ENCODE data around the gene DMGDH. TPM values are rescaled to one million over a fixed set of nuclear protein-coding genes. Genes with fewer than 3 reads are reported as not detected.

DMGDH gene
- total RNA-seq, 1 donor from 2014 or later = 0.78 TPM

DNA sequence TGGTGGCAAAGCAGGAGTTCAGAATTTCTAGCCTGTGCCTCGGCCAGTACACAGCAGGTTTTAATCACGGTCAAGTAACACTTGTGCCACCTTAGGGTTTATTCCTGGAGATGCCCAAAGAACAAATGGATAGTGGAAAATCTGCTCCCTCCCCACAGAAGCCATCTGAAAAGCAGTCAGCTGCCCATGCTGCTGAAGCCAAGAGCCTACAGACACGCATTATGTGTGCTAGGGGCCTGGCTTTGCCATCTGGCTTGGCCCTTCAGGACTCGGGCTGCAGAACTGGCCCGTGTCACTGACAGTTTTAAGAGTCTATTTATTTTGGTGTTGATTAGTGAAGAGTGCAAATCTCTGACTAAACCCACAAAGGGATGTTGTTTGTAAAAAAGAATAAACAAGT, 95.5 kb downstream of the DMGDH start:
- Histone ChIP-seq H3K9me3 (no peaks in the 10 kb centered on the region), H3K4me3 (no peak overlapping the region), H3K27ac (no peak overlapping the region), H3K4me1 (peaks cover 19% of the 10 kb centered on the region), H3K36me3 (no peaks in the 10 kb centered on the region), H3K27me3 (no peaks in the 10 kb centered on the region)
- DNase-seq = no peak
- TF ChIP-seq, protein P1, sequence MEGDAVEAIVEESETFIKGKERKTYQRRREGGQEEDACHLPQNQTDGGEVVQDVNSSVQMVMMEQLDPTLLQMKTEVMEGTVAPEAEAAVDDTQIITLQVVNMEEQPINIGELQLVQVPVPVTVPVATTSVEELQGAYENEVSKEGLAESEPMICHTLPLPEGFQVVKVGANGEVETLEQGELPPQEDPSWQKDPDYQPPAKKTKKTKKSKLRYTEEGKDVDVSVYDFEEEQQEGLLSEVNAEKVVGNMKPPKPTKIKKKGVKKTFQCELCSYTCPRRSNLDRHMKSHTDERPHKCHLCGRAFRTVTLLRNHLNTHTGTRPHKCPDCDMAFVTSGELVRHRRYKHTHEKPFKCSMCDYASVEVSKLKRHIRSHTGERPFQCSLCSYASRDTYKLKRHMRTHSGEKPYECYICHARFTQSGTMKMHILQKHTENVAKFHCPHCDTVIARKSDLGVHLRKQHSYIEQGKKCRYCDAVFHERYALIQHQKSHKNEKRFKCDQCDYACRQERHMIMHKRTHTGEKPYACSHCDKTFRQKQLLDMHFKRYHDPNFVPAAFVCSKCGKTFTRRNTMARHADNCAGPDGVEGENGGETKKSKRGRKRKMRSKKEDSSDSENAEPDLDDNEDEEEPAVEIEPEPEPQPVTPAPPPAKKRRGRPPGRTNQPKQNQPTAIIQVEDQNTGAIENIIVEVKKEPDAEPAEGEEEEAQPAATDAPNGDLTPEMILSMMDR (IDR thresholded peaks at IDR 0.05) = no peak
- intact Hi-C loops (cut with DNase I) = no loop called here
- no peak for ATAC-seq

DNA sequence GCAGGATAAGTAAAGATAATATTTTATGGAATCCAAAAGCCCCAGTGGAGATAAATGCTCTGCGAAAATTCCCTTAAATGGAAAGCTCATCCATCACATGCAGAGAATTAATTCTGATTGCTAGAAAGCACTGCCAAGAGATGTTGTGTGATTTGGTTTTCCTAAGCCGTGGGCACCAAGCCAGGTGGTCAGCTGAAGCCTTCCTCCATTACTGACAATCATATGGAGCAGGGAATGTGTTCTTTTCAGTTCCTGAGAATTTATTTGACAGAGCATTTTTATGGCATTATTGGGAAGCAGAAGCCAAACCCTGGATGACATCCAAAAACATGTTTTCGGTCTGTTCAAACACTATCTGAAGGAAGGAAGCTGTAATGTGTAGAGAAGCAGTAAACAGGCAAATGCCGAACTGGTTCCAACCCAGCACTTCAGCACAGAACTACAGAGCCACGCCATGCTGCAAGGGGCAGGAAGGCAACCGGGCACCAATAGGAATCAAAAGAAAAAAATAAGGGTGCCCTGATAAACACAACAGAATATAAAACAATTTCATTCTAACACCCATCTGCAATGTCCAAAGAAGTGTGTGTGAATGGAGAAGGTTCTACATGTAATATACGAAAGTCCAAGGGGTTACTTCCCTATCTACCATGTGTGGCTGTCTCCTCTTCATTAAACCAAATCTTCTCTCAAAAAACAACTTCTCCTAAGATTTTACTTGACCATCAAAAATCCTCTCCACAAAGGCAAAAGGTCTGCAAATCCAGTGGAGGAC, 96.6 kb downstream of the DMGDH start:
- no peak overlapping the region for H3K4me3 ChIP-seq
- no peaks in the 10 kb centered on the region for H3K27me3 ChIP-seq
- ATAC-seq (peak; percentile 27), DNase-seq (no peak)
- no peaks in the 10 kb centered on the region for H3K9me3 ChIP-seq
- peak overlapping the region; percentile 32 for H3K27ac ChIP-seq
- H3K36me3 ChIP-seq = no peaks in the 10 kb centered on the region
- peaks cover 19% of the 10 kb centered on the region for H3K4me1 ChIP-seq
- intact Hi-C loops (cut with DNase I) = no loop called here
- TF ChIP-seq, protein P1 (IDR thresholded peaks at IDR 0.05) = no peak

DNA sequence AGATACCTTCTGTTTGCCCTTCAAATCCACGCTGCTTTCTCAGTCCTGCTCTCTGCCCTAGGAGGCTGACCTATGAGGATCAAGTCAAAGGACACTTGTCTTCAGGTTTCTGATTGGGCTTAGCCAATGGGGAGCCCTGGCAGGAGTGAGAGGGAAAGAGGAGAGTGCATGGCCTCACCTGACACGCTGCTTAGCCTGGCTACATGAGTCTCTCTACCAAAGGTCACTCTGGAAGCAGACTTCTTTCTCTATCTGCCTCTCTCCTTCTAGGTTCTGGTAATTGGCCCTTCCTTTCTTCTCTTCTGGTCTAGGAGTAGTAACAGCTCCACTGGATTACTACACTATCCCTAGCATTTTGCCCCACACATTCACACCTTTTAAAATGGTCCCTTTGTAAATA, 97.5 kb downstream of the DMGDH start:
- H3K4me3 ChIP-seq = no peak overlapping the region
- ATAC-seq = peak; percentile 15
- intact Hi-C loops (cut with DNase I) = no loop called here
- TF ChIP-seq, protein P1 (IDR thresholded peaks at IDR 0.05) = no peak
- H3K4me1 ChIP-seq = peaks cover 19% of the 10 kb centered on the region
- H3K36me3 ChIP-seq = no peaks in the 10 kb centered on the region
- DNase-seq = no peak
- no peaks in the 10 kb centered on the region for H3K9me3 ChIP-seq
- H3K27ac ChIP-seq = no peak overlapping the region
- H3K27me3 ChIP-seq = no peaks in the 10 kb centered on the region

DNA sequence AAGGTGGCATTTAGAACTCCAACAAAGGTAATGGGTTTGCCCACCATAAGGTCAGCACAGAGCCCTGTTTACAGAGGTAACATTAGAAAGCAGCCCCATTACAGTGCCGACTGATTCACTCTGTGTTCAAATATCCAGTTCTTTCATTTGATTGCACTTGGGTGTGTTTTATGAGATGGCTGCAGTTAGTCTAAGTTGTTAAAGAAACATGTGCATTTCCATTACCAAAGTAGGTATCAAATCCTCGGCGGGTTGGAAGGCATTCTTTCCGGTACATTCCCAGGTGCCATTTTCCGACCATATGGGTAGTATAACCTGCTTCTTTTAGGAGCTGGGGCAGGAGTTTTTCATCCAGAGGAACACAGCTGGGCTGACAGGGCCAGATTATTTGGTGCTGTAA, 100.7 kb downstream of the DMGDH start:
- H3K4me1 ChIP-seq = peaks cover 15% of the 10 kb centered on the region
- H3K36me3 ChIP-seq = peaks cover 4% of the 10 kb centered on the region
- DNase-seq (no peak), ATAC-seq (no peak)
- intact Hi-C loops (cut with DNase I) = no loop called here
- H3K27ac ChIP-seq = no peak overlapping the region
- TF ChIP-seq, protein P1 (IDR thresholded peaks at IDR 0.05) = no peak
- no peaks in the 10 kb centered on the region for H3K9me3 ChIP-seq
- H3K4me3 ChIP-seq = no peak overlapping the region
- H3K27me3 ChIP-seq = no peaks in the 10 kb centered on the region

DNA sequence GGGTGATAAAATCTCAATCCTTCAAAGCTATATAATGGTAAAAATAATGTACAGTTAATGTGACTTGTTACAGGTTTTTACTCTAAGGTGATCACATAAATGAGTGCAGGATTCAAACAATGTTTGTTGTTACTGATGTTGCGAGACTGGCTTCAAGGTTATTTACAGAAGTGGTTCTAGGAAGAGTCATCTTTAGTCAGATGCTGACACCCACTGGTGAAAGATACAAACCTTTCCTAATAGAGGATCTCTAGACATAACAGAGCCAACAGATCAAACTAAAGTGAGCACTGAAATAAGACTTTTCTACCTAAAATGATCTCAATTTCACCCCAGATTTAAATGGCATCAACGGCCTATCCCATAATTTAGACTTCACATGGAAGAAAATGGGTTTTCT, 104.6 kb downstream of the DMGDH start:
- H3K27me3 ChIP-seq = no peaks in the 10 kb centered on the region
- H3K9me3 ChIP-seq = no peaks in the 10 kb centered on the region
- TF ChIP-seq, protein P1 (IDR thresholded peaks at IDR 0.05) = peak; percentile 48
- peaks cover 8% of the 10 kb centered on the region for H3K36me3 ChIP-seq
- ATAC-seq = peak; percentile 64
- H3K27ac ChIP-seq = no peak overlapping the region
- H3K4me1 ChIP-seq = no peaks in the 10 kb centered on the region
- no peak overlapping the region for H3K4me3 ChIP-seq
- DNase-seq = no peak
- intact Hi-C loops (cut with DNase I) = no loop called here
